CD4-positive, CD25-positive, alpha-beta regulatory T cell (primary cell): ENCODE results near the gene AARS1. TPM values are rescaled to one million over a fixed set of nuclear protein-coding genes. Genes with fewer than 3 reads are reported as not detected.
A peak's percentile ranks its signal among the peaks of the same experiment; 100 is the strongest.
"Not testable (repeated sequence)": the region's sequence is repeated elsewhere in the genome, so short reads cannot be mapped to it uniquely, and the experiment has no call there.

Experiments used
- ATAC-seq, 2 donors: fragments of 150-1000 bp; cut with Tn5 transposase; one replicate each; pipeline ENCODE4 v1.10.0; 2021; ENCODE audit warnings: low read depth in 2 of 2, moderate number of reproducible peaks in 2 of 2, moderate library complexity in 1 of 2
- DNase-seq, 3 donors: peaks; one replicate each; pipeline versions ENCODE4 v3.0.0 to v3.0.0-alpha.2; 2012 to 2022; ENCODE audit warnings: mixed read lengths in 1 of 3
- H3K27ac ChIP-seq: one replicate; pipeline ENCODE4 v1.7.0; 2013; ENCODE audit warnings: mild to moderate bottlenecking, low read length; ENCODE audit not compliant: insufficient read depth, poor library complexity, severe bottlenecking
- H3K27me3 ChIP-seq: one replicate; pipeline ENCODE4 v1.7.0; 2013; ENCODE audit warnings: low read length; ENCODE audit not compliant: control insufficient read depth, insufficient read depth
- H3K36me3 ChIP-seq: one replicate; pipeline ENCODE4 v1.7.0; 2013; ENCODE audit warnings: mild to moderate bottlenecking, low read length, moderate library complexity; ENCODE audit not compliant: control insufficient read depth, insufficient read depth
- H3K4me1 ChIP-seq: 2 replicates; pipeline ENCODE4 v1.7.0; 2013; ENCODE audit warnings: mild to moderate bottlenecking, low read length; ENCODE audit not compliant: insufficient read depth, control insufficient read depth, poor library complexity, severe bottlenecking
- H3K4me3 ChIP-seq: one replicate; pipeline ENCODE4 v1.7.0; 2013; ENCODE audit warnings: low read depth, mild to moderate bottlenecking, low read length, moderate library complexity
- H3K9me3 ChIP-seq, 2 experiments: 1 replicate in 1 of 2; 2 replicates in 1 of 2; pipeline ENCODE4 v1.7.0; 2013; ENCODE audit warnings: low read length in 2 of 2, mild to moderate bottlenecking in 1 of 2, moderate library complexity in 1 of 2; ENCODE audit not compliant: control insufficient read depth in 2 of 2
- H3K27ac Mint-ChIP-seq, 3 donors: one replicate each; pipeline ENCODE4 v1.8.0; 2020 to 2022; ENCODE audit warnings: mild to moderate bottlenecking in 3 of 3, mixed read lengths in 3 of 3, moderate library complexity in 2 of 3
- H3K27me3 Mint-ChIP-seq: one replicate; pipeline ENCODE4 v1.8.0; 2022; ENCODE audit warnings: mild to moderate bottlenecking, mixed read lengths
- H3K36me3 Mint-ChIP-seq: one replicate; pipeline ENCODE4 v1.8.0; 2020; ENCODE audit warnings: mixed read lengths
- H3K4me1 Mint-ChIP-seq, 4 donors: one replicate each; pipeline ENCODE4 v1.8.0; 2020 to 2022; ENCODE audit warnings: mixed read lengths in 4 of 4, mild to moderate bottlenecking in 1 of 4
- H3K4me3 Mint-ChIP-seq, 4 donors: one replicate each; pipeline ENCODE4 v1.8.0; 2020 to 2022; ENCODE audit warnings: mild to moderate bottlenecking in 4 of 4, mixed read lengths in 4 of 4, moderate library complexity in 3 of 4
- H3K9me3 Mint-ChIP-seq, 7 donors: one replicate each; pipeline ENCODE4 v1.8.0; 2020 to 2022; ENCODE audit warnings: mixed read lengths in 7 of 7, mild to moderate bottlenecking in 3 of 7, moderate library complexity in 2 of 7
- polyA plus RNA-seq, 4 donors: library from polyadenylated mRNA; unstranded; fragments of 300-500 nt; fragmentation: Illumina TruSeq; gene quantifications; one replicate each; pipeline ENCODE4 v1.2.3, GENCODE V29; 2021
- total RNA-seq: library from RNA; stranded (reverse); gene quantifications from one replicate; pipeline ENCODE4 v1.2.3, GENCODE V29; 2022

AARS1 gene
- total RNA-seq, result 25.2 TPM
- polyA plus RNA-seq, result 10 to 100 TPM; 29.5 to 34.5 (median 30.5) TPM

DNA sequence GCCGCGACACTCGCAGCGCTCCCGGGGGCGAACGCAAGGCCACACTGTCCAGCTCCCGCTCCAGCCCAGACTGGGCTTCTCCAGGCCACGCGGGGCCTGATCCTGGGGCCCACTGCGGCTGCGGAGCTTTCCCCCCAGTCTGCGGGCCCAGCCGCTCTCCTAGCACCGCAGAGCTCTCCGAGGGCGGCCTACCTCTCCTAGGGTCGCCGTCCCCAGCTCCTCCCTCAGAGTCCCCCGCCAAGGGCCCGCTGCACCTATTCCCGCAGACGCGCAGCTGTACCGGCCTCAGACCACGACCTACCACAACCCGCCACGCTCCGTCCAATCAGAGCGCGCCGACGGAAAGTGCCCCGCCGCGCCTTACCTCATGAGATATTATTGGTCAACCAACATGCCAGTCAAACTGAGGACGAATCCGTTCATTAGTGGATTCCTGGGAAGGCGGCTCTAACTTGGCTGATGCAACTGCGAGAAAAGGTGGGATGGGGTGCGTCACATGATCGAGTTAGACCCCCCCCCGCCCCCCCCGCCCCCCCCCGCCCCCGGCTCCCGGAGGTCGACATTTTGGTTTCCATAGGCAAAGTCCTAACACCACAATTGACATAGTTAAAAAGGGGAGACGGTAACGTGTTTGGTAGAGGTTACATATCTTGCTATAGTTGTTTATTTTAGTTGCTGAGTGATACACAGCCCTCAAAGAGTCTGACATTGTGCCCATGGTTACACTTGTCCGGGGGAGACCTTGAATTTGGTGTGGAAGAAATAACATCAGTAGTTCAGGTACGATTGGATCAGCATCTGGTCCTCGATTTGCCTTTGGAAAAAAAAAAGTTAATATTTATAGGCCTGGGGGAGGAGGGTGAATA lies at the start of gene AARS1:
Gene AARS1 (minus strand): TSS at position 278 of the 866 bp plus-strand sequence. CDS start 6,743 bp downstream, outside the sequence.
- Histone ChIP-seq H3K4me1 (peaks cover 17% of the 10 kb centered on the region), H3K27me3 (no peaks in the 10 kb centered on the region), H3K9me3 (no peaks in the 10 kb centered on the region), H3K27ac (peak within 1 kb of the TSS; percentile 82), H3K4me3 (peak within 1 kb of the TSS; percentile 90), H3K36me3 (no peaks in the 10 kb centered on the region)
- no peaks in the 10 kb centered on the region for H3K27me3 Mint-ChIP-seq
- peaks cover 7 to 30% (median 15%) of the 10 kb centered on the region in 4 donors for H3K4me1 Mint-ChIP-seq
- ATAC-seq, result peak; percentile 97 to 99
- H3K36me3 Mint-ChIP-seq, result no peaks in the 10 kb centered on the region
- peak within 1 kb of the TSS; percentile 97 to 99 (median 99) for H3K4me3 Mint-ChIP-seq
- H3K27ac Mint-ChIP-seq, result peak within 1 kb of the TSS; percentile 96 to 100 (median 99)
- peak; percentile 93 to 99 (median 96) for DNase-seq
- H3K9me3 Mint-ChIP-seq, result no peaks in the 10 kb centered on the region

DNA sequence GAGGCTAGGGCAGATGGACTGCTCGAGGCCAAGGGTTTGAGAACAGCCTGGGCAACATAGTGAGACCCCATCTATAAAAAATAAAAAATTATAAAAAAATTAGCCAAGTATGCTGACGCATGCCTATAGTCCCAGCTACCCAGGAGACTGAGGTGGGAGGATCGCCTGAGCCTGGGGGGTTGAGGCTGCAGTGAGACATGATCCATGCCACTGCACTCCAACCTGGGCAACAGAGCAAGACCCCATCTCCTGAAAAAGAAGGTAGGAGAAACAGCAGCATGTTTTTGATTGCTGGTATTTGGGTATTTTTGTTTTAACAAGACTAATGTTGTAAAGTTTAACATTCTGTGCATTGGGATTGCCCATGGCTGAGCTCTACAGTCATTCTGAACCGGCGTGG lies 48.5 kb upstream of the AARS1 start:
- Mint-ChIP-seq H3K4me3 (no peak overlapping the region), H3K27me3 (no peaks in the 10 kb centered on the region), H3K27ac (no peak overlapping the region), H3K4me1 (peaks cover 0 to 9% (median 3%) of the 10 kb centered on the region in 4 donors), H3K9me3 (no peaks in the 10 kb centered on the region), H3K36me3 (peaks cover 11% of the 10 kb centered on the region)
- no peaks in the 10 kb centered on the region for H3K4me1 ChIP-seq
- H3K36me3 ChIP-seq, result peaks cover 22% of the 10 kb centered on the region
- no peak overlapping the region for H3K27ac ChIP-seq
- no peak for ATAC-seq
- H3K9me3 ChIP-seq, result no peaks in the 10 kb centered on the region
- no peak for DNase-seq
- no peak overlapping the region for H3K4me3 ChIP-seq
- H3K27me3 ChIP-seq, result no peaks in the 10 kb centered on the region

DNA sequence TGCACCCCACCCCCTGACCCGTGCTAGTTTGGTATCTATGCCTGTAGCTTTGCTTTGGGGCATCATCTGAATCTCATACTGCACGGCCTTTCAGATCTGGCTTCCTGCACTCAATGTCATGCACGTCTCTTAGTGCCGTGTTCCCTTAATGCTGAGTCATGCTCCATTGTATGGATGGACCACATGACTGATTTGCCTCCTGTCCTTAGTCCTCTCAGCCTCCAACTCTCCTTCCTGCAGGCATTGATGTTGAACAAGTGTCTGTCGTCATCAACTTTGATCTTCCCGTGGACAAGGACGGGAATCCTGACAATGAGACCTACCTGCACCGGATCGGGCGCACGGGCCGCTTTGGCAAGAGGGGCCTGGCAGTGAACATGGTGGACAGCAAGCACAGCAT lies 43.4 kb upstream of the AARS1 start:
- not testable (repeated sequence) for H3K27ac ChIP-seq, H3K27me3 ChIP-seq, H3K27me3 Mint-ChIP-seq, H3K9me3 ChIP-seq, H3K4me1 ChIP-seq, H3K4me1 Mint-ChIP-seq, H3K9me3 Mint-ChIP-seq, ATAC-seq, DNase-seq, H3K4me3 ChIP-seq, H3K4me3 Mint-ChIP-seq, H3K27ac Mint-ChIP-seq
- H3K36me3 Mint-ChIP-seq, result peaks cover 19% of the 10 kb centered on the region
- H3K36me3 ChIP-seq, result peaks cover 51% of the 10 kb centered on the region

DNA sequence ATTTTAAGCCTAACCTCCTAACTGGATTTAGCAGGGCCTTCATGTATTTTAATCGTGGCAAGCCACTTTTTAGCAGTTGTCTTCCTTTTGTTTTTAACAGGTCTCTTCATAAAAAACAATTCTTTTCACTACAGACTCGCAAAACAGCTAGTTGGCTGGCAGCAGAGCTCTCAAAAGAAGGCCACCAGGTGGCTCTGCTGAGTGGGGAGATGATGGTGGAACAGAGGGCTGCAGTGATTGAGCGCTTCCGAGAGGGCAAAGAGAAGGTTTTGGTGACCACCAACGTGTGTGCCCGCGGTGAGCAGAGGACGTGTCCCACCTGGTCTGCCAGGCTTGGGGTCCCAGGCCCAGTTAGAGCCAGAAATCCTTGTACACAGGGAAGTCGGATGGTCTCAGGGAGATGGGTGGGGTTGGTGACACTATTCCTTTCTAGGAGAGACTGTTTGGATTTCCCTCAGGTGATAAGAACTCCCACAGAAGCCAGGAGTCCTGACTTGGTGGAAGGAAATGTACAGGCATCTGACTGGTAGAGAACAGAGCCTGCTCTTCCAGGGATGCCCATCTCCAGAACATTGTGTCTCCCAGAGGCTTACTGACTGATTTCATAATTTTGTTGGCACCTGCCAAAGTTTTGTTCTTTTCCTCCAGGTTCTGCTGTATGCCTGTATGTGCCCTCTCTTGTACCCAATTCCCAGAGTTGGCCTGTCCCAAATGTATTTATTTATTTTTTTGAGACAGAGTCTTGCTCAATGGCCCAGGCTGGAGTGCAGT lies 42.5 kb upstream of the AARS1 start:
- Histone ChIP-seq H3K27me3 (no peaks in the 10 kb centered on the region), H3K4me3 (no peak overlapping the region), H3K4me1 (no peaks in the 10 kb centered on the region), H3K9me3 (no peaks in the 10 kb centered on the region), H3K36me3 (peaks cover 54% of the 10 kb centered on the region), H3K27ac (no peak overlapping the region)
- Mint-ChIP-seq H3K27ac (peak overlapping the region in 1 of 3 donors; percentile 12), H3K4me1 (no peaks in the 10 kb centered on the region), H3K36me3 (peaks cover 19% of the 10 kb centered on the region), H3K9me3 (peaks cover 0 to 1% (median 0%) of the 10 kb centered on the region in 7 donors), H3K4me3 (no peak overlapping the region), H3K27me3 (no peaks in the 10 kb centered on the region)
- ATAC-seq (peak in 1 of 2 donors; percentile 52), DNase-seq (peak in 2 of 3 donors; percentile 8 to 17)

DNA sequence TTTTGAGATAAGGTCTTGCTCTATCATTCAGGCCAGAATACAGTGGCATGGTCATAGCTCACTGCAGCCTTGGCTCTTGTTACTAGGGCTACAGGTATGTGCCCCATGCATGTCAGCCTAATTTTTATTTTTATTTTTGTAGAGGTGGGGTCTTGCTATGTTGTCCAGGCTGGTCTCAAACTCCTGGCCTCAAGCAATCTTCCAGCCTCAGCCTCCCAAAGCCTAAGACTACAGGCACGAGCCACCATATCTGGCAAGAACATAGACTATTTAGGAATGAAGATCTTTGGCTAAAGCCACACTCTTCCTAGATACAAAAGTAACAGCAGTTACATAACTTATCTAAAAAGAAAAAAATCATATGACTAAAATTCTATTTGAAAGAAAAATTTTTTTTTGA lies 41.8 kb upstream of the AARS1 start:
- Histone ChIP-seq H3K4me1 (no peaks in the 10 kb centered on the region), H3K9me3 (no peaks in the 10 kb centered on the region), H3K4me3 (no peak overlapping the region), H3K27me3 (no peaks in the 10 kb centered on the region), H3K27ac (no peak overlapping the region), H3K36me3 (peaks cover 54% of the 10 kb centered on the region)
- DNase-seq (no peak), ATAC-seq (no peak)
- peaks cover 20% of the 10 kb centered on the region for H3K36me3 Mint-ChIP-seq
- H3K27me3 Mint-ChIP-seq, result no peaks in the 10 kb centered on the region
- peaks cover 0 to 1% (median 0%) of the 10 kb centered on the region in 7 donors for H3K9me3 Mint-ChIP-seq
- peak overlapping the region in 1 of 3 donors; percentile 12 for H3K27ac Mint-ChIP-seq
- H3K4me3 Mint-ChIP-seq, result no peak overlapping the region
- H3K4me1 Mint-ChIP-seq, result no peaks in the 10 kb centered on the region

DNA sequence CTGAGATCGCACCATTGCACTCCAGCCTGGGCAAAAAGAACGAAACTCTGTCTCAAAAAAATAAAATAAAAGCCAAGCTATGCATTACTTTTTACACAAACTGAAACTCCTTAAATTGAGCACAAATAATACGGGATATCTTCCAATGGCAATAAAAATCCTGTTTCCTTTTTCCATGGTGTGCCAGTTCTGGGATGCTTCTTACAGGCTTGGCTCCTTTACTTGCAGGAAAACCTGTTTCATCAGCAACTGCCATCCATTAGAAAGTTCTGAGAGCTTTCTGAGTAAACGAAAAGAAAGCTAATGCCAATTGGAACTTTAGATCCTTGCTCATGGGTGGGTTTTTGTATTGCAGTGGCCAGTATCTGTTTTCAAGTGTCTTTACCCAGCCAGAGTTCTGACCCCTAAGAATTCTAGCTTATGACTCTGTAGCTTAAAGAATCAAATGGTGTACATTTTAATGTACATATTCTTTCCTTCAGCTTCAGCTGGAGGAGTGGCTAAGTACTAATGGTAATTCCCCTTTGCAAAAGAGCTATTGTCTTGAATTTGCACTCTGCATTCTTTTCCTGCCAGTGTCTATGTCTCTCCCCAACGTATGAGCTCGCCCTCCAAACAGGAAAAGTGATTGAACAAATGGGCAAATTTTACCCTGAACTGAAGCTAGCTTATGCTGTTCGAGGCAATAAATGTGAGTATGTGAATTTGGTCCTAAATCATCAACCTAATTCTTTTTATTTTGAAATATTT lies 35.9 kb upstream of the AARS1 start:
- H3K27ac Mint-ChIP-seq, result peak overlapping the region in 2 of 3 donors; percentile 33
- H3K27me3 Mint-ChIP-seq, result no peaks in the 10 kb centered on the region
- H3K4me1 Mint-ChIP-seq, result peaks cover 0 to 4% (median 0%) of the 10 kb centered on the region in 4 donors
- Histone ChIP-seq H3K4me1 (no peaks in the 10 kb centered on the region), H3K4me3 (no peak overlapping the region), H3K27ac (no peak overlapping the region), H3K36me3 (peaks cover 43% of the 10 kb centered on the region), H3K27me3 (no peaks in the 10 kb centered on the region), H3K9me3 (no peaks in the 10 kb centered on the region)
- DNase-seq, result no peak
- no peaks in the 10 kb centered on the region for H3K9me3 Mint-ChIP-seq
- H3K4me3 Mint-ChIP-seq, result no peak overlapping the region
- peaks cover 18% of the 10 kb centered on the region for H3K36me3 Mint-ChIP-seq
- ATAC-seq, result no peak

DNA sequence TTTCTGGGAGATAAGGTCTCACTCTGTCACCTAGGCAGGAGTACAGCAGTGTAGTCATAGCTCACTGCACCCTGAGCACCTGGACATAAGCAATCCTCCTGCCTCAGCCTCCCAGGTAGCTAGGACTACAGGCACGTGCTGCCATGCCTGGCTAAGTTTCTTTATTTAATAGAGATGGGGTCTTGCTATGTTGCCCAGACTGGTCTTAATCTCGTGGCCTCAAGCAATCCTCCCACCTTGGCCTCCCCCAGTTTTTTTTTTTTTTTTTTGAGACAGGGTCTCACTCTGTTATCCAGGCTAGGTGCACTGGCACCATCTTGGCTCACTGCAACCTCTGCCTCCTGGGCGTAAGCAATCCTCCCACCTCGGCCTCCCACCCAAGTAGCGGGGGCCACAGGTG lies 30.8 kb upstream of the AARS1 start:
- Mint-ChIP-seq H3K27ac (no peak overlapping the region), H3K27me3 (no peaks in the 10 kb centered on the region), H3K4me1 (peaks cover 0 to 4% (median 0%) of the 10 kb centered on the region in 4 donors), H3K36me3 (peaks cover 12% of the 10 kb centered on the region), H3K9me3 (no peaks in the 10 kb centered on the region), H3K4me3 (no peak overlapping the region)
- DNase-seq (no peak), ATAC-seq (no peak)
- H3K4me3 ChIP-seq, result no peak overlapping the region
- H3K9me3 ChIP-seq, result no peaks in the 10 kb centered on the region
- peaks cover 48% of the 10 kb centered on the region for H3K36me3 ChIP-seq
- H3K4me1 ChIP-seq, result no peaks in the 10 kb centered on the region
- H3K27me3 ChIP-seq, result no peaks in the 10 kb centered on the region
- H3K27ac ChIP-seq, result no peak overlapping the region
